GM18861 (cell line): ENCODE results near the gene ATP11C.

Experiments used
- ATAC-seq: cut with Tn5 transposase; IDR thresholded peaks from one replicate; pipeline ENCODE4 v1.9.1; 2021; ENCODE audit not compliant: unreplicated experiment

ATP11C gene

GRCh38 chrX:139811942-139812629, 120.8 kb downstream of the ATP11C start:
- ATAC-seq: peak; percentile 55

GRCh38 chrX:139804482-139804881, 128.4 kb downstream of the ATP11C start:
- no peak for ATAC-seq

GRCh38 chrX:139803224-139803623, 129.6 kb downstream of the ATP11C start:
- no peak for ATAC-seq

- ATAC-seq: no peak
Measured at GRCh38 chrX:139802048-139802447, 130.8 kb downstream of the ATP11C start.

GRCh38 chrX:139801397-139801813, 131.4 kb downstream of the ATP11C start:
- ATAC-seq: no peak

- ATAC-seq: no peak
Measured at GRCh38 chrX:139798701-139799100, 134.2 kb downstream of the ATP11C start.

GRCh38 chrX:139795196-139795595, 137.7 kb downstream of the ATP11C start:
- ATAC-seq: peak; percentile 98

GRCh38 chrX:139787601-139788000, 145.3 kb downstream of the ATP11C start:
- ATAC-seq: no peak

- peak; percentile 70 for ATAC-seq
Measured at GRCh38 chrX:139784807-139785206, 148.0 kb downstream of the ATP11C start.

GRCh38 chrX:139783959-139784358, 148.9 kb downstream of the ATP11C start:
- ATAC-seq: no peak

- no peak for ATAC-seq
Measured at GRCh38 chrX:139783030-139783429, 149.8 kb downstream of the ATP11C start.

- no peak for ATAC-seq
Measured at GRCh38 chrX:139776599-139776998, 156.3 kb downstream of the ATP11C start.

GRCh38 chrX:139770366-139770765, 162.5 kb downstream of the ATP11C start:
- ATAC-seq: no peak

- peak; percentile 68 for ATAC-seq
Measured at GRCh38 chrX:139766545-139766983, 166.3 kb downstream of the ATP11C start.

GRCh38 chrX:139762400-139763183, 170.3 kb downstream of the ATP11C start:
- ATAC-seq: no peak

GRCh38 chrX:139759637-139760036, 173.2 kb downstream of the ATP11C start:
- no peak for ATAC-seq

- ATAC-seq: no peak
Measured at GRCh38 chrX:139758809-139759208, 174.0 kb downstream of the ATP11C start.

- no peak for ATAC-seq
Measured at GRCh38 chrX:139758250-139758649, 174.6 kb downstream of the ATP11C start.

- no peak for ATAC-seq
Measured at GRCh38 chrX:139751053-139751452, 181.8 kb downstream of the ATP11C start.

GRCh38 chrX:139750390-139750789, 182.5 kb downstream of the ATP11C start:
- peak; percentile 45 for ATAC-seq

- peak; percentile 89 for ATAC-seq
Measured at GRCh38 chrX:139739138-139739537, 193.7 kb downstream of the ATP11C start.

- no peak for ATAC-seq
Measured at GRCh38 chrX:139738581-139738980, 194.3 kb downstream of the ATP11C start.
